HG02623 (cell line): Measurements from ENCODE around the gene PPP2R2B.
"Not testable (repeated sequence)": the region's sequence is repeated elsewhere in the genome, so short reads cannot be mapped to it uniquely, and the experiment has no call there.

Source experiments
- ATAC-seq: cut with Tn5 transposase; IDR thresholded peaks from one replicate; pipeline ENCODE4 v1.9.1; 2021; ENCODE audit warnings: moderate library complexity; ENCODE audit not compliant: unreplicated experiment

PPP2R2B gene

DNA sequence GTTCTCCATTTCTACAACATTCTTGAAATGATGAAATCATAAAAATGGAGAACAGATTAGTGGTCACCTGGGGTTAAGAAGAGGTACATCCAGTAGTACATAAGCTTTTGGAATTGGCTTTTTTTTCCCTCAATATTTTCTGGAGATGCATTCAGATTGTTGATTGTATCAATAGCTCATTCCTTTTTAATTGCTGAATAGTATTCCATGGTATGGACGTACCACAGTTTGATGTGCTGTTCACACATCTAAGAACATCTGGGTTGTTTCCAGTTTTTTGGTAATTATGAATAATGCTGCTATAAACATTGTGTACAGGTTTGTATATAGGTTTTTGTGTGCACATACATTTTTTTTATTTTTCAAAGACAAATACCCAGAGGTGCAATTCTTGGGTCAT, 130.0 kb downstream of the PPP2R2B start:
- ATAC-seq, result no peak

GRCh38 chr5:146745931-146746577, 132.5 kb downstream of the PPP2R2B start:
- no peak for ATAC-seq

DNA sequence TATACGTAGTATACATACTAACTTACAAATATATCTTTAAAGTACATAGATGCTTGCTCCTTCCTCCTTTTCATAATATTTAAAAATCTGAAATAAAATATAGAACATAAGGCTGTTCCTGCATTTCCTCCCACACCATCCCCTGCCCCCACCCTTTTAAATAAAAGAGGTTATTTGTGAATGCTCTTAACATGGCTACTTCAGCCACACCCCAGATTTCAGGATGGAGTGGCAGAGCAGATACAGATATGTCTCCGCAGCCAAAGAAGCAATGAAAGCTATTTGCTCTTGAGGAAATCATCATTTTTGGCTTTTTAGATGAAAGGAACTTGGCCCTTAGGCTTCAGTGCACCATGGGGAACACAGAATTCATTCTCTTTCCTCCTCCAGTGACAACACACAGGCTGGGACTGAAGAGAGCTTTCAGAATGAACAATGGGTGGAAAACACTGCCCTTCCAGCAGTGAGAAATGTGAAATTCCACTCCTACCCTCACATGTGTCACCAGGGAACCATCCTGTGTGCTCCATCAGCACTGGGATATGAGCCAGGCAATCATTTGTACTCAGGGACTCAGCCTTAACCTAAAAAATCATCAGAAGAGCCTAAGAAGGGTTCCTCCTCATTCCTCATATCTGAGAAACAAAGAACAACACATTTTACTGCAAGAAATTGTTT, 134.3 kb downstream of the PPP2R2B start:
- no peak for ATAC-seq

DNA sequence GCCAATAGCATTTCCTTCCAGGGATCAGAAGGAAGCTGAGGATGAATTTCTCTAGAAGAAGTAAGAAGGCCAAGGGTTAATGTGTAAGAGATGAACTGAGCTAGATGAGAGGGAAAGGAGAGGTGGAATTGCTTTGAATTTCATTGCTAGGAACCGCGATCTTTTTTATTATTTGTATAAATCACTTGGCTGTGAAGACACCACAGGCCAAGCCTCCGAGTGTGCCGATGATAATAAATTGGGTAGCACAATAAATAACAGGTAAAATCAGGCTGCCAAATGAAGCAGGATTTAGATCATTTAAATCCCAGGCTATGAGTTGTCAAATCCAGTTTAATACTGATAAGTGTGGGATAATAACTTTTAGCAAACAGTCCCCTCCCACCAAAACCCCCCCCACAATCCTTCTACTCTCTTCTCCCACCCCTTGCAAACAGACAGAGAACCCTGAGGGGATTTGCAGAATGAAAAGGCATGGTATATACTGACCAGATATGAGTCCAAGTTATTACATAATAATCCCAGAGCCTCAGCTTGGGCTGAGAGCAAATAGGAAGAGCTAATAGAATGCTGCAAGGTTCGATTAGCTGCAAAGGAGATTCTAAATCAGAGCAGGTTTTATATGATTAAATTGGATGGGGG, 143.5 kb downstream of the PPP2R2B start:
- no peak for ATAC-seq

- ATAC-seq, result no peak
Observed at GRCh38 chr5:146732962-146733361, 145.6 kb downstream of the PPP2R2B start.

DNA sequence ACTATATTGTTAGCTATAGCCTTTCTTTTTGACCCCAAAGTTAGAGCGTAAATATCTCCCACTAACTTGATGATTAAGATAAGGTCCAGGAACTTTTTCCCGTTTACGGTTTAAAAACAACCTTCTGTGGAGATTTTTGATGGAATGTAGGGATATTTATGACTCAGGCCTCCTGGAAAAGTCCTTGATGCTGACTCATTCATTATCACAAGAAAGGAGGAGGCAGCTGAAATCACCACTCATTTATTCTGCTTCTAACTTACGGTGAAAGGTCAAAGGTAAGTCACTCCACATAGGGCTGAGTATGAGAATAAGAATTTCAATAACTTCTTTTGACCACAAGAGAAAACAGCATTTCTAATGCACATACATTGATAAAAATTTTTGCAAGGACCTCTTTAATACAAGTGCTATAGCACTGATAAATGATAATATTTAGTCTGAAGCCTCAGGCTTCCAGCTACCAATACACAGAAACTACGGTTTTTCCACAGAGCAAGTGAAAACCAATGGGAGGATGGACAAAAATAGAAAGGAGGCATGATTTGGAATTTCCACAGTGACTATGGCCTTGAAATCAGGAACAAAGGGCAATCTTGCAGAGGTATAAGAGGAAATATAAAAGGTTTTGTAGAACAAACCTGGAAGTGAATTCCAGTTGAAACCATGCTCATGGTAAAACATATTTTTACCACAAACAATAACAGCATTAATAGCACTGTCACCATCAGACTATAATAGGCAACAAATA, 146.5 kb downstream of the PPP2R2B start:
- no peak for ATAC-seq

GRCh38 chr5:146728746-146729145, 149.8 kb downstream of the PPP2R2B start:
- not testable (repeated sequence) for ATAC-seq

GRCh38 chr5:146726891-146727290, 151.7 kb downstream of the PPP2R2B start:
- ATAC-seq, result no peak

- no peak for ATAC-seq
Observed at GRCh38 chr5:146726020-146726419, 152.5 kb downstream of the PPP2R2B start.

DNA sequence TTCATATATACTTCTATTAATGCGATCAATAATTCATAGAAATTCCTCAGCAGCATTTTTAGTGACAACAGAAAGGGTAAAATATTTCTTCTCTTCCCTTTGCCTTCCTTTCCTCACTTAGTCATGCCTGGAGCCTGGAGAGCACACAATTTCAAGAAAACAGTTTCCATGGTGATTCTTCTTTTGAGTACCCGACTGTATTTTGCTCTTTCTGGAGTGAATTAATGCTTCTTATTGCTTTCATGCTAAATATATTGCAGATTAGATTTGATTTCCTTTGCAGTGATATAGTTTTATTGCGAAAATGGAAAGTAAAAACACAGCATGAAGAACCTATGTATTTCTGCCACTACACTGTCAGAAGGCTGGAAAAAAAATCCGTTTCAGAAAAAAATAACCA, 153.5 kb downstream of the PPP2R2B start:
- no peak for ATAC-seq

DNA sequence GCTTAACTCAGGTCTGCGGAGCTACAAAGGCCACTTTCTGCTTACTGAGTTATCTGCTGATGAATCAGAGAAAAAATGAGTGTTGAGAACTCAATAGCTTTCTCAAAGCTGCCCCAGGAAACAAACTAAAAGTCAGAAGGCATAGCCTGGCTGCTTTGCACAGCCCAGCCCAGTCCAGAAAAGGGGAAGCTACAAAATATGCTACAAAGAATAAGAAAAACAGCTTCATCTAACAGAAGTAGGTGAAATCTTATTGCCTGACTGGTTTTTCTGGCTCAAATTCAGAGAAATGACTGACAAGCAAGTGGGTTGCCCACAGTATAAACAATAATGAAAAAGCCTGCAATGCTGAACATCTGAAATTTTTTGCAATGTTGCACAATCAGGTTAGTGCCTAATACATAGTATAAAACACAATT, 156.2 kb downstream of the PPP2R2B start:
- no peak for ATAC-seq

DNA sequence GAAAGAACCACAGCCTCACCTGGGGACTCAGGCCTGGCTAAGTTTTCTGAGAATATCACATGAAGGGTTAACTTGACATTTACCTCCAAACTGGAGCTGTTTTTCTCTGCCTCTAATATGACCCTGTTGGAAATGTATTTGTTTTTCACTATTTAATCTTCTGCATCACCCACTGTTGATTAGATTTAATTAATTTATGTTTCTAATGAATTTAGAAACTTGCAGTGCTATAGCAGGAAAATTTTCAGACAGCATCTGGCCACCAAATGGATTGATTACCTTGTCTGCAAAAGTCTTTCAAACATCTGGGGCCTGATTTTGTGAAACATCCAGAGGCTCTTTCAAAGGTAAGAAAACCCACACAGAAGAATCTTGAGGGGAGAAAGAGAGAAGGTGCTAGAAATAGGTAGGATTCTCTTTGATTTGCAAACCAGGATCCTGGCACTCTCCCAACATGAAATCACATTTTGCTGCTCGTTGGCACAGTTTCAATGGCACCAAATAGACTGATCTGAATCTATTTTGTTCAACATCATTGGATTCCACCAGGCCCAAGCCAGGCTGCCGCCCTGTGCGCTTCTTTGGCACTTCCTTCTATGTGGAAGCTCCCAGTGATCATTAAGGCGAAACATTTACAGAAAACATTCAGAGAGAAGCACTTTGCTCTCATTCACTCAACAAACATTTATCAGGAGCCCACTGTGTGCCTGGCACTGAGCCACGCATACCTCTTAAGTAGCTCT, 157.3 kb downstream of the PPP2R2B start:
- ATAC-seq, result no peak

DNA sequence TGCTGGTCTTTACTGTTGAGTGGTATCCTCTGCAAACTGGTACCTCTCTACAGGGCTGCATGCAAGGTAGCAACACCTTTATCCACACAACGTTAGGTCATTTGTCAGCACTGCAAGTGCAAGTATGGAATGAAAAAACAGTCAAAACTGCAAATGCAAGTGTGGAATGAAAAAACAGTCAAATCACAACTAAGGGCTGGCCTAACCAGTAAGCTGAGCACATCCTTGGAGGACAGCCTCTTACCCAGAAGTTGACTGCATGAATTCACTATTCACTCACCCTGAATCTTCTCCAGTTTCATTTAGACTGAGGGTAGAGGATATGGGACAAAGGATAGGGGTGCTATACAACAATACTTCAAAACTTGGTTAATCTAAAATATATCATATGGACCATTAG, 158.4 kb downstream of the PPP2R2B start:
- ATAC-seq, result no peak

- ATAC-seq, result no peak
Observed at GRCh38 chr5:146719179-146719578, 159.4 kb downstream of the PPP2R2B start.

DNA sequence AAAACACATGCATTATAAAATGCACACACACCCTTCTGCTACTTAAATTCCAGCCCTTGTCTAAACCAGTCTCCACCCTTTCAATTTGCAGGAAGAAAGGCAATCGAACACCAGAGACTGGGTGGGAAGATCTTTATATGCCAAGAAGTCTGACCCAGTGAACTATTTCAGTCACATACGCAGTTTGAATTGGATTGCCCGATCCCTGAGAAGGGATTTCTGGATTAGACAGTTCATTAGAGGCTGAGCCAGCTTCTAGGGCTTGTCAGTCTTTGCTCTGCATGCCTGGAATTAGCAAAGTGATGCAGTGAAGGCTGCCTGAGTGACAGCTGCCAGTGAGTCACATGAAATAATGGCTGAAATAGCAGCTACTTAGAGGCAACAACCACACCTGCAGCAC, 159.9 kb downstream of the PPP2R2B start:
- no peak for ATAC-seq

- no peak for ATAC-seq
Observed at GRCh38 chr5:146717951-146718350, 160.6 kb downstream of the PPP2R2B start.

- ATAC-seq, result no peak
Observed at GRCh38 chr5:146716636-146717035, 161.9 kb downstream of the PPP2R2B start.

- no peak for ATAC-seq
Observed at GRCh38 chr5:146710348-146710747, 168.2 kb downstream of the PPP2R2B start.

DNA sequence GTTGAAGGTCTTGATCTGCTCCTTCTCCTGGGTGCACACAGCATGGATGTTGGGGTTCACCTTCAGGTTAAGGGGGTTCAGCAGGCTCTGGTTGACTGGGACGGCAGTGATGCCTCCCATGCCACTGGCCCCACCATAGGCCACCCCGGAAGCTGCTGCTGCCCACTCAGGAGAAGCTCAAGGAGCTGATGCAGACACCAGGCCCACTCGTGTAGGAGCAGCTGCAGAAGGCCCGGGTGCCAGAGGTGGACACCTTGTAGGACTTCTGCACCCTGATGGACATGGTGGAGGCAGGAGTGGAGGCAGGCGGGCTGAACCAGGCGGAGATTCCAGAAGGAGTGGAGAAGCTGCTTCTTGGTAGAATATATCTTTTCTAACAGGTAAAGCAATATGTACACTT, 171.2 kb downstream of the PPP2R2B start:
- ATAC-seq, result no peak

DNA sequence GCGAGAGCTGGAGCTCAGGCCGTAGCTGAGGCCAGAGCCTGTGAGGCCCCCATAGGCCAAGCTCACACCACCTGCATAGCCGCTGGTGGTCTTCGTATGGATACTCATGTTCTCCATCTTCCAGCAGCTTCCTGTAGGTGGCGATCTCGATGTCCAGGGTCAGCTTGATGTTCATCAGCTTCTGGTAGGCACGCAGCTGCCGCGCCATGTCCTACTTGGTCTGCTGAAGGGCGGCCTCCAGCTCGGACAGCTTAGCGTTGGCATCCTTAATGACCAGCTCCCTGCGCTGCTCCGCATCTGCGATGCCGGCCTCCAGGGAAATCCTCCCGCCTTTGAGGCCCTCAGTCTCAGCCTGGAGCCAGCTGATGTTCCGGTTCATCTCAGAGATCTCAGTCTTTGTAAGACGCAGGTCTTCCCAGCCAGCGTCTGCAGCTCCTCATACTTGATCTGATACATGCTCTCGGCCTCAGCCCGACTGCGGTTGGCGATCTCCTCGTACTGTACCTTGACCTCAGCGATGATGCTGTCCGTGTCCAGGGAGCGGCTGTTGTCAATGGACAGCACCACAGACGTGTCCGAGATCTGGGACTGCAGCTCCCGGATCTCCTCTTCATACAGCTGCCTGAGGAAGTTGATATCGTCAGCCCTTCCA, 172.1 kb downstream of the PPP2R2B start:
- no peak for ATAC-seq
